ENCODE measurements around the gene HSPBP1. TPM values are rescaled to one million over a fixed set of nuclear protein-coding genes. Genes with fewer than 3 reads are reported as not detected.

HSPBP1 gene
- 118 to 148 TPM (median 139 TPM) in 5 replicates for total RNA-seq (2022; extraction: Qiagen RNA extraction; ENCODE audit: low read depth)

GRCh38 chr19:55279770-55280643 lies at the start of gene HSPBP1:
TSS of gene HSPBP1 (minus strand) at chr19:55280110. CDS start at chr19:55279608, 502 bp downstream.

GRCh38 chr19:55325172-55325571 lies 45.3 kb upstream of the HSPBP1 start, which contains the start of gene TMEM150B:
TSS of gene TMEM150B (minus strand) at chr19:55325341. CDS start at chr19:55321036, 4,305 bp downstream.

GRCh38 chr19:55283548-55284377 lies 3.9 kb upstream of the HSPBP1 start, which contains the start of gene BRSK1:
TSS of gene BRSK1 (plus strand) at chr19:55283997. CDS start at chr19:55284443, 446 bp downstream.

GRCh38 chr19:55258828-55259539 lies 20.9 kb downstream of the HSPBP1 start, which contains the start of gene PPP6R1:
TSS of gene PPP6R1 (minus strand) at chr19:55259017. CDS start at chr19:55247103, 11,914 bp downstream.

GRCh38 chr19:55228403-55229031 lies 51.4 kb downstream of the HSPBP1 start, which contains the start of gene TMEM86B:
TSS of gene TMEM86B (minus strand) at chr19:55228763. CDS start at chr19:55228741, 22 bp downstream.

Other genes with a start within 250 kb of the HSPBP1 start
- gene GP6, start 241.8 kb downstream of the HSPBP1 start, total RNA-seq (2022; extraction: Qiagen RNA extraction; ENCODE audit: low read depth): 0.07 to 0.15 TPM (median 0.12 TPM) in 4 of 5 replicates, not detected in the other
- gene RDH13, start 217.0 kb downstream of the HSPBP1 start, total RNA-seq (2022; extraction: Qiagen RNA extraction; ENCODE audit: low read depth): 16.7 to 21.1 TPM (median 20.7 TPM) in 5 replicates
- gene EPS8L1, start 204.2 kb downstream of the HSPBP1 start, total RNA-seq (2022; extraction: Qiagen RNA extraction; ENCODE audit: low read depth): 2.8 to 5.9 TPM (median 5.7 TPM) in 5 replicates
- 57.3 to 91.8 TPM (median 81.7 TPM) in 5 replicates for gene PPP1R12C, start 162.5 kb downstream of the HSPBP1 start, total RNA-seq (2022; extraction: Qiagen RNA extraction; ENCODE audit: low read depth)
- gene TNNT1, start 130.9 kb downstream of the HSPBP1 start, total RNA-seq (2022; extraction: Qiagen RNA extraction; ENCODE audit: low read depth): 116 to 141 TPM (median 128 TPM) in 5 replicates
- 7.0 to 9.0 TPM (median 8.4 TPM) in 5 replicates for gene TNNI3, start 122.4 kb downstream of the HSPBP1 start, total RNA-seq (2022; extraction: Qiagen RNA extraction; ENCODE audit: low read depth)
- 5.6 to 6.5 TPM (median 6.0 TPM) in 5 replicates for gene DNAAF3, start 113.5 kb downstream of the HSPBP1 start, total RNA-seq (2022; extraction: Qiagen RNA extraction; ENCODE audit: low read depth)
- 2.5 to 5.1 TPM (median 3.9 TPM) in 5 replicates for gene SYT5, start 99.8 kb downstream of the HSPBP1 start, total RNA-seq (2022; extraction: Qiagen RNA extraction; ENCODE audit: low read depth)
- 3.7 to 7.4 TPM (median 4.9 TPM) in 5 replicates for gene PTPRH, start 70.6 kb downstream of the HSPBP1 start, total RNA-seq (2022; extraction: Qiagen RNA extraction; ENCODE audit: low read depth)
- gene TMEM86B, start 51.3 kb downstream of the HSPBP1 start, total RNA-seq (2022; extraction: Qiagen RNA extraction; ENCODE audit: low read depth): 3.2 to 7.0 TPM (median 4.7 TPM) in 5 replicates
- gene PPP6R1, start 21.1 kb downstream of the HSPBP1 start, total RNA-seq (2022; extraction: Qiagen RNA extraction; ENCODE audit: low read depth): 93.5 to 137 TPM (median 122 TPM) in 5 replicates
- 3.4 to 5.4 TPM (median 4.8 TPM) in 5 replicates for gene BRSK1, start 3.9 kb upstream of the HSPBP1 start, total RNA-seq (2022; extraction: Qiagen RNA extraction; ENCODE audit: low read depth)
- gene TMEM150B, start 45.2 kb upstream of the HSPBP1 start, total RNA-seq (2022; extraction: Qiagen RNA extraction; ENCODE audit: low read depth): not detected in 5 replicates
- gene KMT5C, start 59.8 kb upstream of the HSPBP1 start, total RNA-seq (2022; extraction: Qiagen RNA extraction; ENCODE audit: low read depth): 7.5 to 12.2 TPM (median 9.8 TPM) in 5 replicates
- gene COX6B2, start 74.6 kb upstream of the HSPBP1 start, total RNA-seq (2022; extraction: Qiagen RNA extraction; ENCODE audit: low read depth): 0.93 to 1.6 TPM (median 1.0 TPM) in 5 replicates
- 0.11 to 0.24 TPM (median 0.18 TPM) in 5 replicates for gene GARIN5B, start 83.2 kb upstream of the HSPBP1 start, total RNA-seq (2022; extraction: Qiagen RNA extraction; ENCODE audit: low read depth)
- 80.6 to 115 TPM (median 100 TPM) in 5 replicates for gene IL11, start 90.4 kb upstream of the HSPBP1 start, total RNA-seq (2022; extraction: Qiagen RNA extraction; ENCODE audit: low read depth)
- gene TMEM190, start 96.7 kb upstream of the HSPBP1 start, total RNA-seq (2022; extraction: Qiagen RNA extraction; ENCODE audit: low read depth): 1.2 to 3.3 TPM (median 2.2 TPM) in 5 replicates
- 2.3 to 10.5 TPM (median 6.4 TPM) in 5 replicates for gene TMEM238, start 104.2 kb upstream of the HSPBP1 start, total RNA-seq (2022; extraction: Qiagen RNA extraction; ENCODE audit: low read depth)
- gene RPL28, start 105.8 kb upstream of the HSPBP1 start, total RNA-seq (2022; extraction: Qiagen RNA extraction; ENCODE audit: low read depth): 2,493 to 3,190 TPM (median 2,735 TPM) in 5 replicates
- gene UBE2S, start 127.7 kb upstream of the HSPBP1 start, total RNA-seq (2022; extraction: Qiagen RNA extraction; ENCODE audit: low read depth): 269 to 476 TPM (median 433 TPM) in 5 replicates
- gene SHISA7, start 163.2 kb upstream of the HSPBP1 start, total RNA-seq (2022; extraction: Qiagen RNA extraction; ENCODE audit: low read depth): 0.01 TPM in 1 of 5 replicates, not detected in the others
- gene ISOC2, start 181.5 kb upstream of the HSPBP1 start, total RNA-seq (2022; extraction: Qiagen RNA extraction; ENCODE audit: low read depth): 54.0 to 64.5 TPM (median 63.3 TPM) in 5 replicates
- gene C19orf85, start 184.6 kb upstream of the HSPBP1 start, total RNA-seq (2022; extraction: Qiagen RNA extraction; ENCODE audit: low read depth): not detected in 5 replicates
- gene ZNF628, start 196.5 kb upstream of the HSPBP1 start, total RNA-seq (2022; extraction: Qiagen RNA extraction; ENCODE audit: low read depth): 3.7 to 10.2 TPM (median 6.9 TPM) in 5 replicates
- gene NAT14, start 205.1 kb upstream of the HSPBP1 start, total RNA-seq (2022; extraction: Qiagen RNA extraction; ENCODE audit: low read depth): 38.9 to 58.1 TPM (median 52.3 TPM) in 5 replicates
- gene SSC5D, start 208.3 kb upstream of the HSPBP1 start, total RNA-seq (2022; extraction: Qiagen RNA extraction; ENCODE audit: low read depth): 0.57 to 1.6 TPM (median 0.99 TPM) in 5 replicates